Measurements from ENCODE around the gene CDRT15L2.
"Not testable (repeated sequence)": the region's sequence is repeated elsewhere in the genome, so short reads cannot be mapped to it uniquely, and the experiment has no call there.

Gene CDRT15L2

DNA sequence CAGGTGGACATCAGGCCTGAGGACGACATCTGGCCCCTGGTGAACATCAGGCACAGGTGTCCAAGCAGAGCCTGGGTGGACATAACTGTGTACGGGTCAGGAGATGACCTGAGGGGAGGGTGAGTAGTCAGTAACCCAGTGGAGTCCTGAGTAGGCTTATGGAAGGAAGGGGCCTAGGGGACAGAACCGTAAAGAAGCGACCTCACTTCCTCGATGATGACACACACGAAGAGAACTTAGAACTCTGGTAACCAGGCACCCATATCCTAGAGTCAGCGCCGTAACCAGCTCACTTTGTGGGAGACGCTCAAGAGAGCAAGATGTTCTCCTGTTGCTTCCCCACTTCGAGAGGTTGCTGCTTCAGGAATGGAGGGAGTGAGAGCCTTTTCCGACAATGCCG is at the start of gene CDRT15L2:
Gene CDRT15L2 (plus strand): TSS at position 301 of the 400 bp plus-strand sequence. CDS start 20 bp downstream, at position 321.
- not testable (repeated sequence) for DNase-seq (ENCODE audit: low read depth); H3K4me3 ChIP-seq (ENCODE audit: low read depth, low read length)

DNA sequence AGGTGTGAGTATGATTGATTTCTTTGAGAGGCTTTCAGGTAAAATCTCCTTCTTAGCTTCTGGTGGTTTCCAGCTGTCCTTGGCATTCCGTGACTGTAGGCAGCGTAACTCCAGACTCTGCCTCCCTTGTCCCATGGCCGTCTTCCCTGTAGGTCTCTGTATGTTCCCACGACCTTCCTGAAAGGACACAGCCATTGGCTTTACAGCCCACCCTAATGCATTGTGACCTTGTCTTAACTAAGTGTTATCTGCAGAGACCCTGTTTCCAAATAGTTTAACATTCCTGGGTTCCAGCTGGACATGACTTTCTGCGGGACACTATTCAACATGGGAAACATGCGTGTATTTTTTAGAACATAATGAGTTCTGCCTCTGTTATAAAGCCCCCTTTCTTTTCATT is 49.4 kb upstream of the CDRT15L2 start:
- DNase-seq (ENCODE audit: low read depth), result not testable (repeated sequence)

DNA sequence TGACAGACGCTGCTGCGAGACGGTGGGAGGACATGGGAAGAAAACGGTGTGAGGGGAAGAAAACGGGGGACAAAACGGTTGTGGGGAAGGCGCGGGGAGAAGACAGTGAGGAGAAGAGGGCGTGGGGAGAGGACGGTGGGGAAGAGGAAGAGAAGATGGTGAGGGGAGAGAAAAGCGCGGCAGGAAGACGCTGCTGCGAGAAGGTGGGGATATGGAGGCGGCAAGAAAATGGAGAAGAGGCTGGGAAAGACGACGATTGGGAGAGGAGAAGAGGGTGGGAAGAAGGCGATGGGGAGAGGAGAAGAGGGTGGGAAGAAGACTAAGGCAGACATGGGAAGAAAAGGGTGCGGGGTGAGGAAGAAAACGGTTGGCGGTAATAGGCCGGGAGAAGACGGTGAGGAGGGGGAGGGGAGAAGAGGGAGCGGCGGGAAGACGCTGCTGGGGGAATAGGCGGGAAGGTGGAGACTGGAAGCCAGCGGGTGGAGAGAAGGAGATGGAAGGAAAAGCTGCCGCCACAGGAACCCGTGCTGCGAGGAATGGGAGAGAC is 46.9 kb upstream of the CDRT15L2 start:
- peak; percentile 36 for DNase-seq (ENCODE audit: low read depth)
- peak overlapping the region; percentile 50 for H3K4me3 ChIP-seq (ENCODE audit: low read depth, low read length)

More for the DNA sequence above, 49.4 kb upstream of the CDRT15L2 start:
- not testable (repeated sequence) for H3K4me3 ChIP-seq (ENCODE audit: low read depth, low read length)

DNA sequence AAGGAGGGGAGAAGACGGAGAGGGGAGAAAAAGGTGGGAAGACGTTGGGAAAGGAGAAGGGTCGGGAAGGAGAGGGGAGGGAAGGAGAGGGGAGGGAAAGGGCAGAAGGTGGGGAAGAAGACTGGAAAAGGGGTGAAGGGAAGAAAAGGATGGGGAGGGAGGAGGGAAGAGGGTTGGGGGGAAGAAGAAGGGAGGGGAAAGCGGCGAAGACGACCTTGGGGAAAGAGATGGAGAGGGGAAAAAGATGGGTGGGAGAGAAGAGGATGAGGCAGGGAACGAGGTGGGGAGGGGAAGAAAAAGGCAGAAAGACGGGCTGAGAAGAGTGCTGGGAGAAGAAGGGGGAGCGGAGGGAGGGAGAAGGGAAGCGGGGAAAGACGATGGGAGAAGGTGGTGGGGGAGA is 46.3 kb upstream of the CDRT15L2 start:
- DNase-seq (ENCODE audit: low read depth), result not testable (repeated sequence)
- H3K4me3 ChIP-seq (ENCODE audit: low read depth, low read length), result peak overlapping the region; percentile 50

DNA sequence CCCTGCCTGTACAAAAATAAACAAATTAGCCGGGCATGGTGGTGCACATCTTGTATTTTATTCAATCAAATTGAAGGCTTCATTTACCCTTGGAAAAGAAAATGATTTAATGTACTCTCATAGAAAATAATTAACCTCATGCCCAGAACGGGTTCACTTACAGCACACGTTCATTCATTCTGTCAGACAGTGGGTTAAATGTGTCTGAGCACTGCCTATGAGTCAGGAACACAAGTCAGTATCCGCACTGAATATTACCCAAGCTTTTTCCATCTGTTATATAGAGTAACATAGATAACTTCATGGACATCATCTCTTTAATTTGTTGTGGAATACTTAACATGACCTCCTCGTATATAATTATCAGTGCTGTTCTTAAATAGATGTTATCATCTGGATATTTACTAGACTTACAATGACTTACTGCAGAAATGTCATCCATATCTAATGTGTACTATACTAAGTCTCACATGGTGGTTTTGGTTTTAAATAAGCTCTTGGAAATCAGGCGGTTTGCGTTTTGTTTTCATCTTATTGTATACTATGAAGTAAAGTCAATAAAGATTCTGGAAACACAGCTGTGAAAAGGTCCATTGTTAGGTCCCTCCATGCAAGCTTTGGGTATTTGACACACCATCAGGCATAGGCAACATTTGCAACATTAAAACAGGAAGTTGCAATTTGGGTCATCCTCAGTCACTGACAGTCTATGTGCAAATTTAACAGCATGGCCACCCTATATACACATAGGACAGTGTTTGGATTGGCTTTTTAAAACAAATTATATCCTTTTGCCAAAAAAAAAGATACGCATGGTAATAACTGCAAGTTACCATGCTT is 44.6 kb upstream of the CDRT15L2 start:
- not testable (repeated sequence) for DNase-seq (ENCODE audit: low read depth); H3K4me3 ChIP-seq (ENCODE audit: low read depth, low read length)

DNA sequence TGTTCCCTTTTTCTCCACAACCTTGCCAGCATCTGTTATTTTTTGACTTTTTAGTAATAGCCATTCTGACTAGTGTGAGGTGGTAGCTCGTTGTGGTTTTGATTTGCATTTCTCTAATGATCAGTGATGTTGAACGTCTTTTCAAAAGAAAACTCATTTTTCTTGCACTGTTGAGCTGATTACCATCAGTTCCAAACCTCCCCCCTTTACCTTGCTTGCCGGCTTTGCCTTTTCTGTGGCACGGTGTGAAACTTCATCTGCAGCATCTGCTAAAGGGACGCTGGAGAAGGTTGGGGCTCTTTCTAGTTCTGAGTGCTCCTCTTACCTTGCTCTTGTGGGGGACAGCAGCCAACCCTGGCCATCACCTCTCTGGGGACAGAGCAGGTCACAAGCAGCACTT is 39.1 kb upstream of the CDRT15L2 start:
- not testable (repeated sequence) for H3K4me3 ChIP-seq (ENCODE audit: low read depth, low read length); DNase-seq (ENCODE audit: low read depth)

DNA sequence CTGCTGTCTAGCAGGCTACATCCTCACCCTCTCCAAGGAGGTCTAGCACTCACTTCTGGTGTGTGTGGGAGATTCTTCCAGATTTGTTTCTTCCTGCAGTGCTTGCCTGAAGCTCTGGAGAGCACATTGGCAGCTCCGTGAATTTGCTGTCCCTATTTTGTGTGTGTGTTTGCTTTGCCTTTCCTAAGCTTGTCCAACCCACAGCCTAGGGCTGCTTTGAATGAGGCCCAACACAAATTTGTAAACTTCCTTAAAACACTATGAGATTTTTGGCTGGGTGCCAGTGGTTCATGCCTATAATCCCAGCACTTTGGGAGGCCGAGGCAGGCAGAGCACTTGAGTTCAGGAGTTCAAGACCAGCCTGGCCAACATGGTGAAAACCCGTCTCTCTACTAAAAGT is 38.7 kb upstream of the CDRT15L2 start:
- not testable (repeated sequence) for H3K4me3 ChIP-seq (ENCODE audit: low read depth, low read length); DNase-seq (ENCODE audit: low read depth)

DNA sequence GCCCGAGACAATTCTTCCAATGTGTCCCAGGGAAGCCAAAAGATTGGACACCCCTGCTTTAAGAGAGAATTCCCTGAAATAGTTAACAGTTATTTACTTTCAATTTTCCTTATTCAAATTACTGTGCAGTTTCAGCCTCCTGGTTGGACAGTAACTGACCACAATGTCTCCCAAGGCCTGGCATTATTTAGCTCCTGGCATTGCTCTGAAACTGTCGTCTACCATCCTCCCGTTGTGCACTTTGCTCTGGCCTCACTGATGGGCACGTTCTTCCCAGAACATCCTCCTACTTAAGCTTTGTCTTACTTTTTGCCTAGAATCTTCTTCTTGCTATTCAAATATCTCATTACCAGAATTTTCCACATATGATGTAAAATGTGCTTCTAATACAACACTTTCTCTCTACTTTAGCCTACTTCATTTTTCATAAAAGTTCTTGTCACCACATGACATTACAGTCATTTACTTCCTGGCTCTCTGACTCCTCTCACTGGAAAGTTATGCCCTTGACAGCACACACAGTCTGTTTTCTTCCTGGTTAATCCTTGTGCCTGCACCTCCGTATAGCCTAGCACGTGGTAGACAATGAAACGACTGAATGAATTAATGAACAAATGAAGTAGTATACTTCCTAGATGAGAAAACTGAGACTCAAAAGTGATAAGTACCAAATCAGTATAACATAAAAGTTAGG is 37.5 kb upstream of the CDRT15L2 start:
- DNase-seq (ENCODE audit: low read depth), result peak; percentile 22
- not testable (repeated sequence) for H3K4me3 ChIP-seq (ENCODE audit: low read depth, low read length)

DNA sequence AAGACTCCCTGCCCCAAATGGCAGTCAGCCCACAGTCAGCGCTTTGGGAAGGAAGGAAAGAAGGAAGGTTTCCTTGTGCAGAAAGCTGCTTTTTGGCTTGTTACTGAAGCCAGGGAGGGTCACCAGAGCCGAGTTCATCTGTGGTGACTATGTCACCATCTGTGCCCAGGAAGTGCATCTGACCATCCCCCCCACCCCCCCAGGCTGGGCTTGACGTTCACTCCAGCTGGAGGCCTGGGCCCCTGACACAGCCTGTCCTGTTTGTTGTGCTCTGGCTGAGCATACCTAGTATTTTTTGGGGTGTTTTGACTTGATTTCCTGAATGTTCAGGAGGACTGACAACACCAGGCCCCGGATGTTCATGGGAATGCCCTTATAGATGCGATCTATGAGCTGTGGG is 31.6 kb upstream of the CDRT15L2 start:
- not testable (repeated sequence) for H3K4me3 ChIP-seq (ENCODE audit: low read depth, low read length); DNase-seq (ENCODE audit: low read depth)

DNA sequence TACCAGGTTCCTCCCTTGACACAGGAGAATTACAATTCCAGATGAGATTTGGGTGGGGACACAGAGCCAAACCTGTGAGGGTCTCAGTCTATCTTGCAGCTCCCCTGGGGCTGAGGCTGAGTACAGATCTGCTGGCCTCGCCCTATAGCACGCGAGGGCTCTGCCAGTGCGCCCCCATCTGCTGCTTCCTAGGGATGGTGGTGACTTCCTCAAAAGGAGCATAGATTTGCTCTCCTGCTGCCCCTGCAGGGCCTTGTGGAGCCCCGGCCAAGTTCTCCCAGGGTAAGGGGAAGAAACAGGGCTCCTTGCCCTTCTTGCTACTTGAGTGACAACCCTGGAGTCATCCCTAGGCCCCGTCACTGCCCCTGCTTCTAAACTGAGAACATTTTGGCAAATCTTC is 26.6 kb upstream of the CDRT15L2 start:
- not testable (repeated sequence) for H3K4me3 ChIP-seq (ENCODE audit: low read depth, low read length); DNase-seq (ENCODE audit: low read depth)

DNA sequence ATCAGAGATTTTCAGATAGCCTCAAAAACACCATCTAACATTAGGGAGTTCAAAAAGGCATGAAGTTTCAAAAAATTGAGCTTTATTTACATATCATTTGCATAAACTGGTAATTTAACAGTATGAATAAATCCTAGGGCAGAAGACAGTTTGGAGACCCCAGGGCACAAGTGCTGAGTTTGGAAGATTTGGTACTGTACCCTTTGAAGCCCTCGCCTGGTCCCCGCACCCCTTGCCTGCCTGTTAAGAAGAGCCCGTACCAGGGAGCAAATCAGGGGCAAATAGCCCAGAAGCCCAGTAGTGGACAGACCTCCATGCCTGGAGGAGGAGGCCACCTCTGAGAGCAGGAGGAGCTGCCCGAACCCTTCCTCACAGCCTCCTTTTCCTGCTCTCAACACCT is 24.8 kb upstream of the CDRT15L2 start:
- not testable (repeated sequence) for DNase-seq (ENCODE audit: low read depth); H3K4me3 ChIP-seq (ENCODE audit: low read depth, low read length)

DNA sequence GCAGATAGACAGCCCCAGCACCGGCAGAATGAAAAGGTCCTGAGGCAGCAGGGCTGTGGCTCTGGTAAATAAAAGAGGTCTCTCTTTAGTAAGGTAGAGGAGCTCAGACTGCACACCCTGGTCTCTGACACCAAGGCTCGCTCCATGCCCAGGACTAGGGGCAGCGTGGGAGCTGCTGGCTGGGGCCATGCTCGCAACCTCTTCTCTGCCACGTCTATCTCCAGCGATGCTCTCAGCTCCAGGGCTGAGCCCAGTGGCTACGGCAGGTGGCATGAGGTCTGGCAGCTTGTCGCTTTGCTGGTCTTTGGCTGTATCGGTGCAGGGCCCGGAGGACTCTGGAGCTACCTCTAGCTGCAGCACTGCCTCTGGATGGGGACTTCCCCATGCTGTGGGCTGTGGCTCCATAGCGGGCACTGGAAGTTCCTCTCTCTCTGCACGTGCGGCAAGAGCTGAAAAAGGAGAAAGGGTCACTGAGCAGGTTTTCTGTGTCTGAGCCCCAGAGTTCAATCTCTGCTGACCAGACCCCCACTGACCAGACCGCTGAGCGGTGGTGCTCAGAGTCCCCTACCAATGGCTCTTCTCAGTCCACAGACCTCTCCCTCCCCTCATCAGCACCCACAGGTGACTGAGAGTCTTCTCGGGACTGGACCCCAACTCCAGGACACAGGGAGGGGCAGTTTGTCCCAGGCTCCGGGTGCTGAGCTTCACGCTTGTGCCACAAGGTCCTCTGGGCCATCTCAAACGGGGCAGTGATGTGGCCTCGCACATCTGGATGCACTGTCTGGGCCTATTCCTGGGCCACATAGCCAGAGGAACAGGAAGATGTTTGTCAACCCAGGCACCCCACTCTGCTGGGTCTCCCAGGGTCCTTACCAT is 24.2 kb upstream of the CDRT15L2 start:
- DNase-seq (ENCODE audit: low read depth), result not testable (repeated sequence)

DNA sequence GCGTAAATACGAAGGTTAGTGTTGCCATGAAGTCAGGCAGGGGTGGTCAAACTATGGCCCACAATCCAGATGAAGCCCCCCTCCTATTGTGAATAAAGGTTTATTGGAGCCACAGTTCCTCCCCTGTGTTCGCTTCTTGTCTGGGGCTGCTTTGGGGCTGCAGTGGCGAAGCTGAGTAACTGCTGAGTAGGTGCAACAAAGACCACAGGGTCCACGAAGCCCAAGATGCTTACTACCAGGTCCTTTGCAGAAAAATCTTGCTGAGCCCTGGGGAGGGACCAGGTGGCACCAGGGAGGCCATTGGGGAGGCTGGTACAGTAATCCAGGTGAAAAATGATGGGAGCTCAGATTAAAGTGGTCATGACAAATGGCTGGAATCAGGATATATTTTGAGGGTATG is 21.4 kb upstream of the CDRT15L2 start:
- H3K4me3 ChIP-seq (ENCODE audit: low read depth, low read length), result not testable (repeated sequence)

More for the DNA sequence above, 24.2 kb upstream of the CDRT15L2 start:
- H3K4me3 ChIP-seq (ENCODE audit: low read depth, low read length), result not testable (repeated sequence)

DNA sequence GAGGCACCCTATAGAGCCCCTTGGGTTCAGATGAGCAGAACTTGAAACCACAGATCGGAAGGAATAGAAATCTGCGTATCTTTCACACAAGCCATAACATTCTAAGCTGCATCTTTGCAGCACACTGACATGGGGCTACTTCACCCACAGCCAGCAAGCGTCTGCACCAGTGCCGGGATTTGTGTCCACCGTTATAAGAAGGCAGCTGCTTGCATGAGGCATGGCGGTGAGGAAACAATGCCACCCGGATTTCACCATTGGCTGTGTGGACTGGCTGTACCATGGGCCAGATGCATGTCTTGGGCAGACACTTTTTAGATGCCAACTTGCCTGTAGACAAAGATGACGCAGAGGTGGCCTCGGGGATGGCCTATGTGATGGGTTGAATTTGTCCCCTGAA is 20.5 kb upstream of the CDRT15L2 start:
- H3K4me3 ChIP-seq (ENCODE audit: low read depth, low read length); DNase-seq (ENCODE audit: low read depth): not testable (repeated sequence)

More for the DNA sequence above, 21.4 kb upstream of the CDRT15L2 start:
- not testable (repeated sequence) for DNase-seq (ENCODE audit: low read depth)
